HEK293 (cell line): ENCODE results near the gene NFIL3.
"Not testable (repeated sequence)": the region's sequence is repeated elsewhere in the genome, so short reads cannot be mapped to it uniquely, and the experiment has no call there.

Experiments
- CTCF ChIA-PET: fragments of 350-600 bp; formaldehyde crosslinking; extraction: SDS; loops from one replicate; lab custom pipeline; 2021; ENCODE audit warnings: antibody characterized with exemption; lab: Yijun Ruan, JAX
- POLR2A ChIA-PET: fragments of 300-600 bp; formaldehyde crosslinking; extraction: SDS; loops from one replicate; lab custom pipeline; 2020; ENCODE audit warnings: antibody characterized with exemption, inconsistent platforms; lab: Yijun Ruan, JAX
- H3K27ac ChIP-seq: fragments of 200-500 bp; sonication (Bioruptor generic); 2 replicates; pipeline ENCODE4 v1.5.1; 2014; ENCODE audit warnings: low read depth, low read length, control low read depth, inconsistent platforms; ENCODE audit errors: extremely low read depth
- H3K36me3 ChIP-seq, 2 experiments: fragments of 200-500 bp in 1 of 2; sonication (Bioruptor generic) in 1 of 2; 1 replicate in 1 of 2; 2 replicates in 1 of 2; pipeline ENCODE4 v1.5.1; 2014 to 2017; ENCODE audit warnings: inconsistent platforms in 2 of 2, low read length in 2 of 2; ENCODE audit not compliant: control insufficient read depth in 2 of 2, insufficient read depth in 1 of 2
- H3K4me1 ChIP-seq: fragments of 200-500 bp; sonication (Bioruptor generic); 2 replicates; pipeline ENCODE4 v1.5.1; 2014; ENCODE audit warnings: mild to moderate bottlenecking, low read length, inconsistent platforms; ENCODE audit not compliant: control insufficient read depth, insufficient read depth
- H3K4me3 ChIP-seq: 2 replicates; pipeline ENCODE4 v1.5.1; 2011; ENCODE audit warnings: low read depth, mild to moderate bottlenecking, control low read depth, low read length, moderate library complexity
- H3K9me3 ChIP-seq: fragments of 200-500 bp; sonication (Bioruptor generic); 2 replicates; pipeline ENCODE4 v1.5.1; 2014; ENCODE audit warnings: low read depth, low read length, inconsistent platforms; ENCODE audit not compliant: control insufficient read depth, insufficient read depth
- KLF1 ChIP-seq: fragments of 450-650 bp; formaldehyde crosslinking; IDR thresholded peaks from 2 replicates; pipeline ENCODE4 v1.5.1; 2016; ENCODE audit warnings: missing biosample characterization, missing genetic modification characterization
- KLF17 ChIP-seq: fragments of 450-650 bp; formaldehyde crosslinking; IDR thresholded peaks from 2 replicates; pipeline ENCODE4 v1.5.1; 2016; ENCODE audit warnings: missing biosample characterization, missing genetic modification characterization
- PRDM2 ChIP-seq: fragments of 450-650 bp; formaldehyde crosslinking; IDR thresholded peaks from 2 replicates; pipeline ENCODE4 v1.5.1; 2016; ENCODE audit warnings: missing biosample characterization, missing genetic modification characterization, borderline replicate concordance
- SALL2 ChIP-seq: fragments of 450-650 bp; formaldehyde crosslinking; IDR thresholded peaks from 2 replicates; pipeline ENCODE4 v1.5.0; 2017; ENCODE audit warnings: missing biosample characterization, mild to moderate bottlenecking, missing genetic modification characterization, borderline replicate concordance
- SCRT1 ChIP-seq: fragments of 450-650 bp; formaldehyde crosslinking; IDR thresholded peaks from 2 replicates; pipeline ENCODE4 v1.5.1; 2016; ENCODE audit warnings: missing biosample characterization, missing genetic modification characterization, borderline replicate concordance
- WT1 ChIP-seq: fragments of 450-650 bp; formaldehyde crosslinking; IDR thresholded peaks from 2 replicates; pipeline ENCODE4 v1.5.1; 2016; ENCODE audit warnings: missing biosample characterization, missing genetic modification characterization
- YY1 ChIP-seq: fragments of 450-650 bp; formaldehyde crosslinking; IDR thresholded peaks from 2 replicates; pipeline ENCODE4 v1.5.1; 2018; ENCODE audit warnings: missing biosample characterization, missing genetic modification characterization
- ZFP3 ChIP-seq: fragments of 450-650 bp; formaldehyde crosslinking; IDR thresholded peaks from 2 replicates; pipeline ENCODE4 v1.5.1; 2016; ENCODE audit warnings: low read depth, missing biosample characterization, missing genetic modification characterization
- ZNF112 ChIP-seq: fragments of 450-650 bp; formaldehyde crosslinking; IDR thresholded peaks from 2 replicates; pipeline ENCODE4 v1.5.0; 2017; ENCODE audit warnings: missing biosample characterization, missing genetic modification characterization
- ZNF19 ChIP-seq: fragments of 450-650 bp; formaldehyde crosslinking; IDR thresholded peaks from 2 replicates; pipeline ENCODE4; 2016; ENCODE audit warnings: missing biosample characterization, missing genetic modification characterization, low read depth
- ZNF202 ChIP-seq: fragments of 450-650 bp; formaldehyde crosslinking; IDR thresholded peaks from 2 replicates; pipeline ENCODE4 v1.5.1; 2016; ENCODE audit warnings: missing biosample characterization, missing genetic modification characterization, borderline replicate concordance
- ZNF362 ChIP-seq: fragments of 450-650 bp; formaldehyde crosslinking; IDR thresholded peaks from 2 replicates; pipeline ENCODE4 v1.5.1; 2016; ENCODE audit warnings: missing biosample characterization, missing genetic modification characterization
- ZNF621 ChIP-seq: fragments of 450-650 bp; formaldehyde crosslinking; IDR thresholded peaks from 2 replicates; pipeline ENCODE4 v1.5.1; 2017; ENCODE audit warnings: missing biosample characterization, missing genetic modification characterization
- ZNF645 ChIP-seq: fragments of 450-650 bp; formaldehyde crosslinking; IDR thresholded peaks from 2 replicates; pipeline ENCODE4; 2016; ENCODE audit warnings: missing biosample characterization, missing genetic modification characterization
- ZNF76 ChIP-seq: fragments of 450-650 bp; formaldehyde crosslinking; IDR thresholded peaks from 2 replicates; pipeline ENCODE4; 2016; ENCODE audit warnings: low read depth, missing biosample characterization, missing genetic modification characterization, borderline replicate concordance
- ZSCAN16 ChIP-seq: fragments of 450-650 bp; formaldehyde crosslinking; IDR thresholded peaks from 2 replicates; pipeline ENCODE4 v1.5.1; 2016; ENCODE audit warnings: missing biosample characterization, missing genetic modification characterization

The NFIL3 gene

GRCh38 chr9:91378695-91379127, 44.9 kb downstream of the NFIL3 start:
- Histone ChIP-seq H3K36me3 (no peaks in the 10 kb centered on the region), H3K4me1 (no peaks in the 10 kb centered on the region), H3K4me3 (no peak overlapping the region), H3K9me3 (no peaks in the 10 kb centered on the region), H3K27ac (no peak overlapping the region)
- POLR2A ChIA-PET: no interaction called here
- CTCF ChIA-PET: interaction anchor here (0.7 kb wide), 1 partner anchor 20 kb away, joined by 3 read pairs; no protein-coding TSS in a partner anchor
- TF ChIP-seq WT1 (tag by site-specific recombination) (no peak), ZNF645 (tag by site-specific recombination) (no peak), SCRT1 (tag by site-specific recombination) (no peak), ZNF76 (tag by site-specific recombination) (no peak), ZSCAN16 (tag by site-specific recombination) (no peak), ZNF112 (tag by site-specific recombination) (no peak), ZNF19 (tag by site-specific recombination) (no peak), ZNF362 (no peak), ZNF621 (tag by site-specific recombination) (no peak), KLF1 (tag by site-specific recombination) (no peak), PRDM2 (no peak), ZNF202 (tag by site-specific recombination) (no peak), ZFP3 (tag by site-specific recombination) (no peak), SALL2 (tag by site-specific recombination) (no peak), KLF17 (no peak), YY1 (tag by site-specific recombination) (no peak)

GRCh38 chr9:91378054-91378453, 45.6 kb downstream of the NFIL3 start:
- H3K9me3 ChIP-seq, POLR2A ChIA-PET, H3K4me3 ChIP-seq, H3K27ac ChIP-seq, H3K4me1 ChIP-seq, H3K36me3 ChIP-seq: not testable (repeated sequence)
- CTCF ChIA-PET: interaction anchor here (0.7 kb wide), 1 partner anchor 20 kb away, joined by 3 read pairs; no protein-coding TSS in a partner anchor
